Measurements from ENCODE around the gene ZDHHC13.

ZDHHC13 gene

GRCh38 chr11:19116971-19117759, at the start of gene ZDHHC13:
Gene ZDHHC13 (plus strand): TSS chr11:19117168. CDS start chr11:19117250, 82 bp downstream.
- peak; percentile 98 for DNase-seq (ENCODE audit: low spot score)

GRCh38 chr11:19071255-19071654, 45.7 kb upstream of the ZDHHC13 start:
- DNase-seq (ENCODE audit: low spot score) = peak; percentile 66

- no peak for DNase-seq (ENCODE audit: low spot score)
These were observed 44.5 kb upstream of the ZDHHC13 start for GRCh38 chr11:19072464-19072863.

GRCh38 chr11:19073454-19074415, 43.2 kb upstream of the ZDHHC13 start:
- DNase-seq (ENCODE audit: low spot score) = no peak

- no peak for DNase-seq (ENCODE audit: low spot score)
These were observed 41.3 kb upstream of the ZDHHC13 start for GRCh38 chr11:19075636-19076035.

- DNase-seq (ENCODE audit: low spot score) = peak; percentile 60
These were observed 40.0 kb upstream of the ZDHHC13 start for GRCh38 chr11:19076744-19077589.

- no peak for DNase-seq (ENCODE audit: low spot score)
These were observed 39.0 kb upstream of the ZDHHC13 start for GRCh38 chr11:19077965-19078364.

GRCh38 chr11:19079643-19080440, 37.1 kb upstream of the ZDHHC13 start:
- DNase-seq (ENCODE audit: low spot score) = no peak

- no peak for DNase-seq (ENCODE audit: low spot score)
These were observed 36.4 kb upstream of the ZDHHC13 start for GRCh38 chr11:19080579-19080993.

GRCh38 chr11:19083166-19083565, 33.8 kb upstream of the ZDHHC13 start:
- DNase-seq (ENCODE audit: low spot score) = no peak

- DNase-seq (ENCODE audit: low spot score) = no peak
These were observed 32.2 kb upstream of the ZDHHC13 start for GRCh38 chr11:19084661-19085315.

- no peak for DNase-seq (ENCODE audit: low spot score)
These were observed 29.3 kb upstream of the ZDHHC13 start for GRCh38 chr11:19087658-19088057.

- DNase-seq (ENCODE audit: low spot score) = no peak
These were observed 28.2 kb upstream of the ZDHHC13 start for GRCh38 chr11:19088791-19089190.

- DNase-seq (ENCODE audit: low spot score) = no peak
These were observed 27.5 kb upstream of the ZDHHC13 start for GRCh38 chr11:19089421-19089820.

- DNase-seq (ENCODE audit: low spot score) = no peak
These were observed 25.6 kb upstream of the ZDHHC13 start for GRCh38 chr11:19091366-19091765.

- no peak for DNase-seq (ENCODE audit: low spot score)
These were observed 24.6 kb upstream of the ZDHHC13 start for GRCh38 chr11:19092342-19092741.

- no peak for DNase-seq (ENCODE audit: low spot score)
These were observed 24.1 kb upstream of the ZDHHC13 start for GRCh38 chr11:19092850-19093249.

- DNase-seq (ENCODE audit: low spot score) = no peak
These were observed 23.0 kb upstream of the ZDHHC13 start for GRCh38 chr11:19093976-19094375.

- DNase-seq (ENCODE audit: low spot score) = no peak
These were observed 22.1 kb upstream of the ZDHHC13 start for GRCh38 chr11:19094859-19095258.

- no peak for DNase-seq (ENCODE audit: low spot score)
These were observed 17.9 kb upstream of the ZDHHC13 start for GRCh38 chr11:19099093-19099492.

GRCh38 chr11:19100885-19101284, 16.1 kb upstream of the ZDHHC13 start:
- no peak for DNase-seq (ENCODE audit: low spot score)
